Measurements from ENCODE around the gene MTURN.

The MTURN gene

DNA sequence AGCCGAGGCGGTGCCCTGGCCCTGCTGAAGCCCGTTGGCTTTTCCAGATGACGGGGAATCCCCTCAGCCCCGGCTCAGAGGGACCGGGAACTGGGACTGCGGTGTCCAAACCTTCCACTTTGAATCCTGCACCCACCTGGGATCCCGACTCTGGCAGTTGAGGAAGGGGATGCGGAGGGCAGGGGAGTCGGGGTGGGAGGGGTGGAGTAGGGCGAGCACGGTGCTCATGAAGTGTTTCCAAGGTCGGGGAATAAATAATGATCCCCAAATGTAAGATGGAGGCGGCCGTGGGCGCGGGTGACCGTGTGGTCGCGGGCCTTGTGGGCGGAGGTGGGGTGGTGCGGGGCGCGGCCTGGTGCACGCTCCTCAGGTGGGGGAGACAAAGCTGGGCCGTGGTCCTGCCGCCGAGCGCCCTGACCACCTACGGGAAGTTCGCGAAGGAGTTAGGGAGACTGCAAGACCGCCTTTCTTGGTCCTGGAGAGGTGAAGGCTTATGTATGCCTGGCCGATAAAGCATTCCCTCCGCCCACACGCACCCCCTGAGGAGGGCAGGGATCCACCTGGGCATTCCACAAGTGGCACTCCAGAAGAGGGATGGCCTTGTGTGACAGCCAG, 1.4 kb downstream of the MTURN start:
- DNase-seq, result no peak

GRCh38 chr7:30136743-30137485, 2.1 kb downstream of the MTURN start:
- no peak for DNase-seq

GRCh38 chr7:30139836-30140384, 5.1 kb downstream of the MTURN start:
- no peak for DNase-seq

- DNase-seq, result no peak
Measured at GRCh38 chr7:30140456-30140855, 5.7 kb downstream of the MTURN start.

DNA sequence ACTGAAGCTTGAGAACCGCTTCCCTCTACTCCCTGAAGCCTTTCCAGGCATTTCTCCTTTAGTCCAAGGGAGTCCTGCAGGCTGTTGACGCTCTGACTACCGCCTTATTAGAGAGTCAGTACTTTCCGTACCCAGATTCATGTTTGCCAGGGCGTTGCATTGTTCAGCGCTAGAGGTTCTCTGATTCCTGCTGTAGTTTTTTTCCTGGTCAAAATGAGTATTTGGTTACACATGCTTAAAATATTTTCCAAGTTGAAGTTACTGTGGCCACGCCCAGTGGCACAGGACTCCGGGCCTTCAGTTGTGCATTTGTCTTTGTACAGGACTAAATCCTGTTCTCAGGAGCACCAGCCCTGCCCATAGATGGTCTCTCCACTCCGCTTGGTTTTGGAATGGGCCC, 7.9 kb downstream of the MTURN start:
- no peak for DNase-seq

DNA sequence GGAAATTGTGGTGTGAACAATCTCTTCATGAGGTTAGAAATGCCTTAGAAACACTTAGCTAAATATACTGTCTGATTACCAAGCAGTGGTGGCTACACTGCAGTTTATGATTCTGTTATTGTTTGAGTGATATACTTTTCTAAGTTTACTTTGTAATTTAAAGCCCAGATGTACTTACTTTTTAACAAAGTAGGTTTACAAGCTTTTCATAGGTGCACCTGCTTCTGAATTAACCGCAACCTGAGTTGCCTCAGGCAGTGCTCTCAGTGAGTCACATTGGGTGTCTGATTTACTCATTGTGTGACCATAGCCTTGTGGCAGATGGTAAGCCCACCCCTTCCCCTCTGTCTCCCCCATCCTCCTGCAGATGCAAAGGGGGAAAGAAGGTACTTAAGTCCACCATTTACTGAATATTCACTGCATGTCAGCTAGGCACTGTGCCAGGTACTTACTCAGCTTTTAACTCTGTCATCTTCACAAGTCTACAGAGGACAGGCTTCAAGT, 9.0 kb downstream of the MTURN start:
- DNase-seq, result no peak

DNA sequence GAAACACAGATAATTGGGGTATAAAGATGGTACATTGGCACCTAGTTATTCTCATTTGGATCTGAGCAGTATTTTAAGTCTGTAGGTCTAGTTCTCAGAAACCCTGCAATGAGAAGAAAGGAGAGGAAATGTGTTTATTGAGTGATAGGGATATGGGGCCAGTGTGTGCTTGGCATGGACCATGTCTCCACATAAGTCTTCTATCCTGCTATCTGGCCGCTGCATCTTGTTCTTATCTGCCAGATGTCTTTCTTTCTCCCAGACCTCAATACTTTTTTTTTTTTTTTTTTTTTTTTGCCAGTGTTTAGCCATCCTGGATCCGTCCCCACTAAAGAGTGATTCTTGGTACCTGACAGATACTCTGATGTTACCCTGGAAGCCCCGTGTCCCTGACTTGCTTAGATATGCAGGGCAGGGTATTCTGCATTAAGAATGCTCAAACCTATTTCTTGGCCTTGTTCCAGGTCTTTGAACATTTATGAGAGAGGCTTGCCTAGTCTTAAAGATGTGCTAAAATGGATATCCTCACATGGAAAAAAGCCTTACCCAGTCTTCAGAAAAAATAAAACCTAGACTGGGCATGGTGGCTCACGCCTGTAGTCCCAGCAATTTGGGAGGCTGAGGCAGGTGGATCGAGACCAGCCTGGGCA, 10.0 kb downstream of the MTURN start:
- DNase-seq, result no peak

DNA sequence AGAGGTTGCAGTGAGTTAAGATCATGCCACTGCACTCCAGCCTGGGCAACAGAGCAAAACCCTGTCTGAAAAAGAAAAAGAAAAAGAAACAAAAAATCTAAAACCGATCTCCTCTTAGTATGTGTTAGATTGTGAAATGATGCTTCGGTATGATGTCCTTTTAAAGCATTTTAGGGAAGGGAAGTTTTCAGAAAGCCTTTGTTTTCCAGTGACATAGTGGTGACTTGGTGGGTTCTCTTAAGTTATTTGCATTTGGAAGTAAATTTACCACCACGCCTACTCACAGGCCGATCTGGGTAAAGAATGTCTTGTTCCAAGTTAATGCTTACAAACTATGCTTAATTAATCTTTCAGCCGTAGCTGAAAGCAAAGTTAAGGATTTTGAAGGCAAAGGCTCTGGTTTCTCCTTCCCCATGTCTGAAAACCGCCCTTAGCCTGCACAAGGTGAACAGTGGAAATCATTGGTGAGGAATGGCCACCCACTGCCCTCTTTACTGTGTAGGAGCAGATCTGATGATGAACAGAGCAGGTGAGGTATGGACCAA, 10.7 kb downstream of the MTURN start:
- no peak for DNase-seq

- DNase-seq, result no peak
Measured at GRCh38 chr7:30146127-30146612, 11.4 kb downstream of the MTURN start.

- DNase-seq, result no peak
Measured at GRCh38 chr7:30147223-30147622, 12.4 kb downstream of the MTURN start.

DNA sequence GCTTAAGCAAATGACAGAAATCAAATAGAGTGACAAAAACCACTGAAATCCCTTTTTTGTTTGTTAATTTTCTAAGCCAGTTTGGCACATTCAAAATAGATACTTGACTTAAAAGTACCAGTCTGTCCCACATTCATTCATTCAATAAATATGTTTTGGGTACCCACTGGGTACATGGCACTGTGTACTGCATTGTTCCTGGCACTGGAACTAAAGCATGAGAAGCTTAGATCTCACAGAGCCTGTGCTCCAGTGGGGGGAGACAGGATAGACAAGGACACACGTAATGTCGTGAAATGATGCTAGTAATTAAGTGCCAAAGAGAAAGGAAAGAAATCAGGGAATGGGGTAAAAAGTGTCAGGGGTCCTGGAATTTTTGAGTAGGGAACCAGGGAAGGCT, 13.0 kb downstream of the MTURN start:
- DNase-seq, result no peak

GRCh38 chr7:30148426-30148825, 13.6 kb downstream of the MTURN start:
- no peak for DNase-seq

DNA sequence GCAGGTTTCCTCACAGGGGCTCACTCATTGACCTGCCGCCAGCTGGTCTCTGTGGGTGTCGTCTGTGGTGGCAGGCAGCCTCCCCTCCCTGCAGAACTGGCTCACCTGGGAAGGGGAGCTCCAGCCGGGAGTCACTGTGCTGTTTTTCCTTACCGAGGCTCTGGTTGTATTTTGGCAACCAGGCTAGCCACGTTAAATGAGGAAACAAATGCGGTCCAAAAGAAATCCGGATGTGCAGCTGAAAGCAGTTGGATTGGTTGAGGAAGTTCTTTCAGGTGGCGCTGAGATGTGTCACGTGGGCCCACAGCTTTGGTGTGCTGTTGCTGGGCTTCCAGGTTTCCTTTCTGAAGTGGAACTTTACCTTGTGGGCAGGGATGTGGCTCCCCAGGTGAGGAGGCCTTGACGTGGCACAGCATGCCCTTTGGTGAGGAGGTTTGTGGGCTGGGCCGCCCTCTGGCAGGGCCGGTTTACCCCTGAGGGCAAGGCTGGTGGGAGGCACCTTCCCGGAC, 14.2 kb downstream of the MTURN start:
- DNase-seq, result no peak

GRCh38 chr7:30149640-30150272, 15.0 kb downstream of the MTURN start:
- DNase-seq, result no peak

DNA sequence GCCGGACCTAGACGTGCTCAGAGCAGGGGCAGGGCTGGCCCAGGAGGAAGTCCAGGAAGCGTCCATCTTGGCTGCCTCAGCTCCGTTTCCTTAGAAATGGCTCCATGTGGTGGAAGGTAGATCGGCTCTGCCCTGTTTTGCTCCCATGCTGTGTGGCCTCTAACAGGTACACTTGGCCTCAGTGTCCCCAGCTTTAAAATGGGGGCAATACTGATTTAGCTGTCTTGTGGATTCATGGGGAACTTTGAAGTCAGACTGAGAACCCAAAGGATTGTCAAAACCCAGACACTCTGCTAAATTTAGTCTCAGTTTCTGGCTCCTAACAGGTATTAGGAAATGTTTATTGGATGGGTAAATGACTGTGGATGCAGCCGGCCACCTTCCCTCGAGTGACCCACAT, 15.9 kb downstream of the MTURN start:
- no peak for DNase-seq

DNA sequence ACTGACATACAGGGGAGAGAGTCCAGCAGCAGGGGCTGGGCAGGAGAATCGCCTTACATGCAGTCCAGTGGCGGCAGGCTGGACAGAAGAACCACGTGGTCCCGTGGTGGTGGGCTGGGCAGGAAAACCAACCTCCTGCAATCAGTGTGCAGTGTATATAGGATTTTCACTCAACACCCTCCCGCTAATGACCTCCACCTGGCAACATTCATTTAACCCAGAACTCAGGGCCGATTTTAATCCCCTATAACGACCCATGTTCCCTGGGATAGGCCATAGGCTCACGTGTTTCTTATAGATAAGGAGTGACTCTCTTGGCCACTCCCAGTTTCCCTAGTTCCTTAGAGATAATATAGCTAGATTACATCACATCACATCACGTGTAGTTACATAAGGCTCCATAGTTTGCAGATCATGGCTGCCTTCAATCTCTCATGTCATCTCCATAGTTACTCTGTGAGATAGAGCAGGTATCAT, 19.4 kb downstream of the MTURN start:
- DNase-seq, result no peak

GRCh38 chr7:30155481-30155880, 20.7 kb downstream of the MTURN start:
- DNase-seq, result no peak

GRCh38 chr7:30157204-30157603, 22.4 kb downstream of the MTURN start:
- no peak for DNase-seq

DNA sequence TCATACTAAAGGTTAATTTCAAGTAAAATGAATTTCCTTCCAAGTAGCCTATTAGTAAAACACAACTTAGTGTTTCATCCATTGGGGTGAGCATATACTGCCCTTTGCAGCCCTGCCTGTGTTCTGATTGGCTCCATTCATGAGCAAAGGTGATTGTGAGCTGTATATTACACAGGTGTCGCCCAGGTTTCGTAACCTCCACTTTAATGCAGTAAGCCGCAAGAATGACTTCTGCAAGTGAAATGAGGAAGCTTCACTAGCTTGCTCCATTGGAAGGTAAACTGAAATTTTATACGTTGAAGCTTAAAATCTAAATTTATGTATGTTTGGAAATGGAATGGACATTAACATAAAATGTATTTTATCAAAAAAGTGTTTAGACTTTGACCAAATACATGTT, 24.4 kb downstream of the MTURN start:
- DNase-seq, result no peak

- no peak for DNase-seq
Measured at GRCh38 chr7:30159698-30160143, 24.9 kb downstream of the MTURN start.

GRCh38 chr7:30160329-30160728, 25.5 kb downstream of the MTURN start:
- DNase-seq, result no peak

GRCh38 chr7:30162133-30162532, 27.3 kb downstream of the MTURN start:
- no peak for DNase-seq
